Embryonic facial prominence (tissue), 1 donor: ENCODE results near the gene ZNF683.
"Not testable (repeated sequence)": the region's sequence is repeated elsewhere in the genome, so short reads cannot be mapped to it uniquely, and the experiment has no call there.

Experiments used
- DNase-seq: peaks from one replicate; pipeline ENCODE4 v3.0.0-alpha.2; 2016; ENCODE audit errors: extremely low spot score

The ZNF683 gene

DNA sequence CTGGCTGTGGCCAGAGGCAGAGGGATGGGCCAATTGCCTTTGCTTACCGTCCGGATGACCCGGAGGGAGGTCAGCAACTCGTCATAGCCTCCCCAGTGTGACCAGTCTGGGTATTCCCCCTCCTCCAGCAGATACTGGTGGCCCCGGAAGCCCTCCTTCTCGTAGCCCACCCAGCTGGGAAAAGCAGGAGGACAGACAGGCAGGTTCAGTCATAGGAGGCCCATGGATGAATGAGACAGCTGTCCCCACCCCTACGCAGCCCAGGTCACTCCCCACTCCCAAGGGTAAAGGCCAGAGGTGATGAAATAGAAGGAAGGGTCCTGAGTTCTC lies 35.4 kb downstream of the ZNF683 start:
- DNase-seq = no peak

- peak; percentile 20 for DNase-seq
Measured at GRCh38 chr1:26336477-26337205, 35.9 kb downstream of the ZNF683 start.

DNA sequence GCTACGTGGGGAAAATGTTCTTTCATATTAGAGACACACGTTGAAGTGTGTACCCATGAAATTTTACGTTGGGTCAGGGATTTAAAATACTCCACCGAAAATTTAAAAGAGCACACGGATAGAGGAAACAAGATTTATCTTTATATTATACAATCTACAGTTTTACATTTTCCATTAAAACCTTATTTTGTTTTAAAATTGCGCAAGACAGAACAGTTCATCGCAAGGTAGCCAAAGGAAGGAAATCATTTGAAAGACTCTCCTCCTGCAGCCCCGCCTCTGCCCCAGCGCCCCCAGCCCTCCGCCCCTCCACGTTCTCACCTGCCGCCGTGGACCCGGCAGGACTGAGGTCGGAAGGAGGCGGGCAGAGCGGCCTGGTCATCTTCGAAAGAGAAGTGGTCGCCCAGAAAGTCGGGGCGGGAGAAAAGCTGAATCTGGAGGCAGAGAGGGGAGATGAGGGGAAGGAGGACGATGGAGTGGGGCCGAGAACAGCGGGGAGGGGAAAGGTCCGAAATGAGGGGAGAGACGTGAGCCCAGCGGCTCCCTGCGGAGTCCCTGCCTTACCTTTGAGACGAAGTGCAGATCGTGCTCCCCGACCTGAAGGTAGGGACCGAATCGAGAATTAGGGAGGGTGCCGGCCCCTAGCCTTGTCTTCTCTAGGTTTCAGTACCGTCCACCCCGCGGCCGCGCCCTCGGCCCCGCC lies 36.6 kb downstream of the ZNF683 start:
- DNase-seq = no peak

GRCh38 chr1:26333312-26333711 lies 39.2 kb downstream of the ZNF683 start:
- DNase-seq = not testable (repeated sequence)

DNA sequence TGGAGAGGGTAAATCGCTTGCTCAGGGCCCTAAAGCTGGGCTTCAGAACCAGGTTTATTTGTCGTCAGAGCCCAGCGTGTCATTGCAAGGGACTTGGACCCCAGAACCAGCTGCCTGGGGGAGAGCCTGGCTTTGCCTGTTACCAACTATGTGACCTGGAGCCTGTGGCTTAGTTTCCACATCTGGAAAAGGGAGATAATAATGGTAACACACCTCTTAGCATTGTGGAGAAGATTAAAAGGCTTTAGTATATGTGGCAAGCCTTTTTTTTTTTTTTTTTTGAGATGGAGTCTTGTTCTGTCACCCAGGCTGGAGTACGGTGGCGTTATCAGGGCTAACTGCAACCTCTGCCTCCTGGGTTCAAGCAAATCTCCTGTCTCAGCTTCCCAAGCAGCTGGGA lies 42.3 kb downstream of the ZNF683 start:
- DNase-seq = no peak

- not testable (repeated sequence) for DNase-seq
Measured at GRCh38 chr1:26329380-26329779, 43.2 kb downstream of the ZNF683 start.

GRCh38 chr1:26328597-26328996 lies 44.0 kb downstream of the ZNF683 start:
- DNase-seq = no peak

DNA sequence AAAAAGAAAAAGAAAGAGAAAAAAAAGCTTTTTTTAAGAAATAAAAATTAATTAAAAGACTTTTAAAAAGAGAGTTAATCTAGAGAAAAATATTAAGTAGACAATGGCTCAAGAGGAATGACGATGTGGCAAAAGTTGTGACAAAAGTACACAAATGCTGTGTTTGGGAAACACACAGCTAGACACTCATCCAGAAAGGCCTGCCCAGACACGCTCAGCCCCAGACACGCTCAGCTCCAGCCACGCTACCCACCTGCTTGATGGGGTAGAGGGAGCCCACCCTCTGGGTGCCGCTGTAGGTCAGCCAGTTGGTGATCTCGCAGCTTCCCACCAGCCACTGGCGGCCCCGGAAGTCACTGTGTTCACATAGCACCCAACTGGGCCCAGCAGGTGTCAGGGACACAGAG lies 44.6 kb downstream of the ZNF683 start:
- DNase-seq = no peak

GRCh38 chr1:26324550-26324949 lies 48.0 kb downstream of the ZNF683 start:
- DNase-seq = no peak

DNA sequence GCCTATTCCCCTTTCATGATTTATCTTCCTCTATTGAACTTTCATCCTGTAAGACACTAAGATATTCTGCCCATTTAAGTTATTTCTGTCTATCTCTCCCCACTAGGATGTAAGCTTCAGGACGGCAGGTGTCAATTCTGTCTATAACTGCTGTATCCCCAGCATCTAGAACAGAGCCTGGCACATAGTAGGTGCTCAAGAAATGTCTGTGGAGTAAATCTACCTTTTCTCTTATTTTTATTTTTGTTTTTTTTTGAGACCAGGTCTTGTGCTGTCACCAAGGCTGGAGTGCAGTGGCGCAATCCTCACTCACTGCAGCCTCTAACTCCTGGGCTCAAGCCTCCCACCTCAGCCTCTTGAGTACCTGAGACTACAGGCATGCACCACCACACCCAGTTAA lies 49.2 kb downstream of the ZNF683 start:
- no peak for DNase-seq

GRCh38 chr1:26322042-26322331 lies 50.6 kb downstream of the ZNF683 start:
- DNase-seq = no peak

DNA sequence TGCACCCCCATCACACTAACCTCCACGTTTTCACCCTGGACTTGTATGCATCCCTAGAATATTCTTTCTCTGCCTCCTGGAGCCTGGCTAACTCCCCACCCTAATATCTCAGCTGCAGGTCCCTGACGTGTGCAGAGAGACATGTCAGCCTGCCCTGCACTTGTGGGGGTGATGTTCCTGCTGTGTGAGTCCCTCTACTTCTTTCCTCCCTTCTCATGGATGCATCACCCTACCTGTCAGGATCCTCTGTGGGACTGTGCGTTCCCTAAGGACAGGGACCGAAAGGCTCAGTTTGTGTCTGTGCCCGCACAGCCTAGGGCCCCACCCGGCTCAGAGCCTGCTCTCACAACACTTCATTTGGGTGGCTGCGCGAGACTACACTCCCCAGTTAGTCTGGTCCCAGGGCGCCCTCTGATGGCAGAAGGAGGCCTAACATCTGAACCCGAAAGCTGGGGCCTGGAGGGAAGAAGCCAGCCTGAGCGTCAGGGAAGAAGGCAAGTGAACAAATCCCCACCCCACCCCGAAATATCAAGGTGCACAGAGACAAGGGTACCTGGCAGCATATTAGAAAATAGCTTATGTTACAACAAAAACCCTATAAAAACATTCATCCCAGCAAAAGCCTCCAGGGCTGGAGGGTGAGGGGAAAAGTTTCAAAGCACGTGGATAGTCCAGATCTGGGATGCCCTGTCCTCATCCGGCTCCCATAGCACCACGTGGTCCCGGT lies 51.1 kb downstream of the ZNF683 start:
- peak; percentile 53 for DNase-seq

DNA sequence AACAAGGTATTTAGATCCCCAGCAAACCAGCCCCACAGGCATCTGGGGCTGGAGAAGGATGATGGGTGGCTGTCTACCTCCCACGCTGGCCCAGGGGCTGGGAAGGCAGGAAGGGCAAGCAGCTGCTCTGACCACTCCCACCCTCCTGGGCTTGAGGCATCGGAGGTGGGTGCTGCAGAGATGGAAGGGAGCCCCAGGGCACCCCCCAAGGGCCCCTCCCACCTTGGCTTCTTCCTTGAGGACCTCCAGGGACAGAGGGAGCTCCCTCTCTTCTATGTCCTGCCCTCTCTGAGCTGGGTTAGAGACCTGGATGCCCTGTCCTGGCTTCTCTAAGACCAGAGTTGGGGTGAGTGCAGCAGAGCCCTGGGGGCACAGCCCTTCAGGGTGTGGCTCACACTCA lies 51.7 kb downstream of the ZNF683 start:
- no peak for DNase-seq

DNA sequence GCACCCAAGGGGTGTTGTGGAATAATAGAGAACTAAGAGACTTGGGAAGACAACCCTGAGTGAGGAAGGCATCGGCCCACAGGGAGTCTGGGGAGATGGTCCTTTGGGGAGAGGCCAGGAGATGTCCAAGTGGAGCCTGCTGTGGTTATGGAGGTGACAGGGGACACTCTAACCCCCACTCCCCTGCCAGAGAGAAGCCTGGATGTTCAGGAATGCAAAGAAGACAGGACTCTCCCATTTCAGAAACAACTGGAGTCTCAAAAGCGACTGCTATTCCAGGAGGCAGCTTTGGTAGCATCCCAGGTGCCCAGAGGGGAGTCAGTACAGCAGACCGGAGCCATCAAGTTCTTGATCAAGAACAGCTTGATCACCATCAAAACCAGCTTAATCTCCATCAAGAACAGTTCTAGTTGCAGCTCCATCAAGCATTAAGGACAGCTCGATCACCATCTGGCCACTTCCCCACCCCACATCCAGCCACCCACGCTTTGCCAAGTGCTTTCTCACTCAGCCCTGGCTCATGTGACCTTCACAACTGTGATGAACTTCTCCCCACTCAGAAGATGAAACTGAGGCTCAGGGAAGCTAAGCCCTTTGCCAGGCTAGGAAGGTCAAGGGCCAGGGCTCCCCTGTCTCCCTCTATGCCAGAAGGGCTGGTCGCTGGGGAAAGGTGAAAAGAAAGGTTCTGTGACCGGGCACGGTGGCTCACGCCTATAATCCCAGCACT lies 54.0 kb downstream of the ZNF683 start:
- no peak for DNase-seq

DNA sequence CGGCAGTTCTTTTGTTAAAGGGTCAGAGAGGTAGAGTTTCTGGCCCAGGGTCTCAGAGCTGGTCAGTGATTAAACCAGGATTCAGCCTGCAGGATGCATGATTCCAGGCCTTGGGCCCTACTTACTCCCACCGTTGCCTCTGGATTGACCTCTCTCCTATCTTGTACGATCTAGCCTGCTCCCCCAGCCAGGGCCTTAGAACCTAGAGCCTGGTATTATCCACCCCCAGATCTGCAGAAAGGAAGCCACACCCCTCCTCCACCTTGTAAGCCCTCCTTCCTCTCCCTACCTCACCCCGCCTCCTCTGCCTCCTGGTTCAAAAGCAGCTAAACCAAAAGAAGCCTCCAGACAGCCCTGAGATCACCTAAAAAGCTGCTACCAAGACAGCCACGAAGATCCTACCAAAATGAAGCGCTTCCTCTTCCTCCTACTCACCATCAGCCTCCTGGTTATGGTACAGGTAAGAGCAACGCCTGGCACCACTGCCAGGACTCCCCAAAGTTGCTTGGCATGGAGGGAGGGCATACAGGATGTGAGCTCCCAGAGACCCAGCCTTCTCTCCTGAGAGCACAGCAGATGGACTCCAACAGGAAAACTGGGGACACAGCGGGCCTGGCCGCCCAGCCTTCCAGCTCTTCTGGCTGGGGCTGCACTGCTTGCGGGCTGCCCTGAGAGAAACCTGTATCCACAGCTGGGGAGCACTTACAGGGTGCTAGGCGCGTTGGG lies 54.8 kb downstream of the ZNF683 start, which contains the start of gene CD52:
Gene CD52, plus strand, starts transcription at position 347 of the 726 bp plus-strand sequence. Its CDS starts 60 bp downstream, at position 407.
- no peak for DNase-seq

DNA sequence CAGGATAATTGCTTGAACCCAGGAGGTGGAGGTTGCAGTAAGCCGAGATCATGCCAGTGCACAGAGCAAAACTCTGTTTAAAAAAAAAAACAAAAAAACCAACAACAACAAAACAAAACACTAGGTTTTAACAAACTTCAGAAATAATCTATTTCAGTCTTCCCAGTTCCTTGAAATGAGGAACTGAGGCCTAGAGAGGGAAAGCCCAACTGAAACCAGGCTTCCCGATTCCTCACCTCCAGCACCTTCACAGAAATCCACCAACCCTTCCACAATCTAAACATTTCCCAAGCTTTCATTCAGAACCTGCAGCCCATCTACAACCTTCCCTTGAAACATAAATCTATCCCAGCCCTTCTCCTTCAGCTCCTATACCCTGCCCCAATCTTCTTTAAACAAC lies 55.4 kb downstream of the ZNF683 start:
- DNase-seq = no peak

DNA sequence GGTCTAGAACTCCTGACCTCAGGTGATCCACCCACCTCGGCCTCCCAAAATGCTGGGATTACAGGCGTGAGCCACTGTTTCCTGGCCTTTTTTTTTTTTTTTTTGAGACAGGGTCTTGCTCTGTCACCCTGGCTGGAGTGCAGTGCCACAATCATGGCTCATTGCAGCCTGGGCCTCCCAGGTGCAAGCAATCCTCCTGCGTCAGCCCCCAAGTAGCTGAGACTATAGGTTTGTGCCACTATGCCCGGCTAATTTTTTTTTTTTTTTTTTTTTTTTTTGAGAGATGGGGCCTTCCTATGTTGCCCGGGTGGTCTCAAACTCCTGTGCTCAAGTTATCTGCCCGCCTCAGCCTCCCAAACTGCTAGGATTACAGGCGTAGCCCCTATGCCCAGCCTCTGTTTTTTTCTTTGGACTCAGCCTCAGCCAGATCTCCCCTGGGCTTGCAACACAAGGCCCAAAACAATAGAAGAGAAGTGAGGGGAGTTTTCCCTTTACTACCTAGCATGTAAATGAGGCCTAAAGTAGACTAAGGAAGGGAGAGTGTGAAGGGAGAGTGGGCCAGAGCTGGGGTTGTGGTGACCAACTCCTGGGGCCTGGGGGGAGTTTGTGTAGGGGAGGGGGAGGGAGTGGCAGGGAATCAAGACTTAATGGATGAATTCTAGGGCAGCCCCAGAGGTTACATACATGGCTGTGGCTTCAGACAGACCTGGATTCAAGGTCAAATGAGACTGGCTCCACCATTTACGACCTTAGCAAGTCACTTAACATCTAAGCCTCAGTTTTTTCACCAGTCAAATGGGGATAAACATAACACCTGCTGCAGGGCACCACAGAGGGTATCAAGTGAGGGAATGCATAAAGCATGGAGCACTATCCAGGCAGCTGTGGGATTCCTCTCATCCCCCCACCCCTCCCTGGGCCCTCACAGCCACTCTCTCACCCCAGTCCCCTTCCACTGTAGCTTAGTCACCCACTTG lies 56.4 kb downstream of the ZNF683 start:
- no peak for DNase-seq

DNA sequence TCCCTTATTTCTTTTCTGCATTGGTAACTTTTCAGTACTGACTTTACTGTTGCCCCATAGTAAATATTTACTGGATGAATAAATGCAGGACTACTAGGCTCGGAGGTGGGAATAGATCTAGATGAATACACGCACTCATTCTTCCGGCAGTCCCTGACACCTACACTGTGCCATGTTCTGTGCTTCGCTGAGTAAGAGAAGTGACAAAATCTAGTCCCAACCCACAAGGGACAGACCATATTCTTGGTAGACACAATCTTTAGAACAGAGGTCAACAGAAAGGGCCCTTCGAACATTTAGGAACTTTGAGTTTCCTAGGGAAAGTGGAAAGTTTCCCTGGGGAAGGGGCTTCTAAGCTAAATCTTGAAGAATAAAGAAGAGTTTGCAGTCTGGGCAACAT lies 58.0 kb downstream of the ZNF683 start:
- DNase-seq = no peak
